MG63 (cell line): Measurements from ENCODE around the gene ATP2B2. TPM values are rescaled to one million over a fixed set of nuclear protein-coding genes. Genes with fewer than 3 reads are reported as not detected.
A peak's percentile ranks its signal among the peaks of the same experiment; 100 is the strongest.
"Not testable (repeated sequence)": the region's sequence is repeated elsewhere in the genome, so short reads cannot be mapped to it uniquely, and the experiment has no call there.

Experiments used
- DNase-seq: peaks from one replicate; pipeline ENCODE4 v3.0.0-alpha.2; 2020
- H3K27me3 ChIP-seq: fragments of 250-450 bp; sonication (Bioruptor Pico); 2 replicates; pipeline ENCODE4 v1.5.1; 2020; ENCODE audit warnings: mild to moderate bottlenecking, moderate library complexity
- H3K36me3 ChIP-seq: fragments of 250-450 bp; sonication (Bioruptor Pico); 2 replicates; pipeline ENCODE4 v1.5.1; 2020; ENCODE audit warnings: mild to moderate bottlenecking, moderate library complexity
- H3K4me3 ChIP-seq: fragments of 250-450 bp; sonication (Bioruptor Pico); 2 replicates; pipeline ENCODE4 v1.5.1; 2020; ENCODE audit warnings: mild to moderate bottlenecking, moderate library complexity
- H3K9me3 ChIP-seq: fragments of 250-450 bp; sonication (Bioruptor Pico); 2 replicates; pipeline ENCODE4 v1.5.1; 2020; ENCODE audit warnings: mild to moderate bottlenecking, moderate library complexity
- total RNA-seq: library from RNA; depleted of rRNA; stranded (reverse); fragments of >200 nt; shearing (Covaris generic); gene quantifications from 2 replicates; pipeline ENCODE4 v1.2.3, GENCODE V29; 2014; ENCODE audit warnings: low replicate concordance

Gene ATP2B2
- total RNA-seq, 1 experiment from 2014 or later = 0.03 TPM

DNA sequence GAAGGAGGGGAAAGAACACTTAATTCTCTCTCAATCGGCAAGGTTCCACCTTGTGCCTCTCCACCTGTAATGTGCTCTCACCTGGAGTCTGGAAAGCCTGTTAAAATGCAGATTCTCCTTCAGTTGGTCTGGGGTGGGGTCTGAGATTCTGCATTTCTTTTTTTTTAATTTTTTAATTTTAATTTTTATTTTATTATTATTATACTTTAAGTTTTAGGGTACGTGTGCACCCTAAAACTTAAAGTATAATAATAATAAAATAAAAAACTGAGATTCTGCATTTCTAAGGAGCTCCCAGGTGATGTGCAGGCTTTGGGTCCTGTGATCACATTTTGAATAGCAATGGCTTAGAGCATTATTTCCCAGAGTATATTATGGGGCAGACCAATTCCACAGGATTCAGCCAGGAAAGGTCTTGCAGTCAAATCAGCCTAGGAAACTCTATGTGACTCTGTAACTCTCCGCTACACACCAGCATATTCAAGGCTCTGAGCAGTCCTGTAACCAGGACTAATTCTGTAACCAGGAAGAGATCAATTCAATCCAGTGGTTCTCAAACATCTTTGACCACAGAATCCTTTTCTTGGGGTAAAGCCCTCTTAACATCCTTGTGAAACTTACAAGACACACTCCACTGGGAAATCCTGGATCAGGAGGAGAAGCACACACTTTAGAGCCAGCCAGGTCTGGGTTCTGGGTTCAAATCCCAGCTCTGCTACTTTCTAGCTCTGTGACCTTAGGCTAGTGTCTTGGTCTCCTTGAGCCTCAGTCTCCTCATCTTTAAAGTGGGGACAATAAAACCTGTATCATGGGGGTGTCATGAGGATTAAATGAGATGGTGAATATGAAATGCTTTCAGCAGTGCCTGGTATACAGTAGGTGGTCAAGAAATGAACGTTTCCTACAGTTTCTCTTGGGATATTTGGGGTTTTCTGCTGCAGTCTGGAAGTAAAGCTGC lies 122.2 kb downstream of the ATP2B2 start:
- Histone ChIP-seq H3K36me3 (no peaks in the 10 kb centered on the region), H3K9me3 (no peaks in the 10 kb centered on the region), H3K27me3 (no peaks in the 10 kb centered on the region), H3K4me3 (no peak overlapping the region)
- DNase-seq = no peak

DNA sequence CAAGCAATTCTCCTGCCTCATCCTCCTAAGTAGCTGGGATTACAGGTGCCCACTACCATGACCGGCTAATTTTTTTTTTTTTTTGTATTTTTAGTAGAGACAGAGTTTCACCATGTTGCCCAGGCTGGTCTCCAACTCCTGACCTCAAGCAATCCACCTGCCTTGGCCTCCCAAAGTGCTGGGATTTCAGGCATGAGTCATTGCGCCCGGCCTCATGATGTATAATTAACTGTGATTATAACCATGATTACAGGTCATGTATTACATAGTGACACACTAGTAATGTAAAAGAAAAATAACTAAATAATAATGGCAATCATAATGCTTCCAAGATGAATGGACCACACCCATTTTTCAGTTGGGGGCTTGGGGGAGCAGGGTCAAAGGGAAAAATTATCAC lies 122.9 kb downstream of the ATP2B2 start:
- not testable (repeated sequence) for H3K36me3 ChIP-seq, DNase-seq, H3K27me3 ChIP-seq, H3K9me3 ChIP-seq, H3K4me3 ChIP-seq

DNA sequence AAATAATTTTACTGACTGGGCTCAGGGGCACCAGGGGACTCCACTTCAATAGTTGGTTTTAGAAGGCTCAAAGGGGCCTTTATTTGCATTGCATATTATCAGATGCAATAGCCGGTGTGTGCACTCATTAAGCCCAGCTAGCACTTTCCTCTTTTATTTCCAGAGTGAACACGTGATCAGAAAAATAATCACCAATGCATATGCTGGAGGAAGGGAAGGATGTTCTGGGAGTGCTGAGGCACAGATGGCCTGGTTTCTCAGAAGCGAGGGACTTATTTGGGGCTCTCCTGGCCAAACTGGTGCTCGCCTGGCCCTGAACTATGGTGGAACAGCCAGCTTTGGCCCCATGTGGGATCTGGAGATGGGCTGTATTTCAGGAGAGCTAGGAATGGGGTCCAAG lies 124.0 kb downstream of the ATP2B2 start:
- Histone ChIP-seq H3K4me3 (no peak overlapping the region), H3K36me3 (no peaks in the 10 kb centered on the region), H3K9me3 (no peaks in the 10 kb centered on the region), H3K27me3 (no peaks in the 10 kb centered on the region)
- DNase-seq = no peak

GRCh38 chr3:10380906-10381305 lies 124.5 kb downstream of the ATP2B2 start:
- Histone ChIP-seq H3K36me3 (no peaks in the 10 kb centered on the region), H3K9me3 (no peaks in the 10 kb centered on the region), H3K4me3 (no peak overlapping the region), H3K27me3 (no peaks in the 10 kb centered on the region)
- peak; percentile 43 for DNase-seq

DNA sequence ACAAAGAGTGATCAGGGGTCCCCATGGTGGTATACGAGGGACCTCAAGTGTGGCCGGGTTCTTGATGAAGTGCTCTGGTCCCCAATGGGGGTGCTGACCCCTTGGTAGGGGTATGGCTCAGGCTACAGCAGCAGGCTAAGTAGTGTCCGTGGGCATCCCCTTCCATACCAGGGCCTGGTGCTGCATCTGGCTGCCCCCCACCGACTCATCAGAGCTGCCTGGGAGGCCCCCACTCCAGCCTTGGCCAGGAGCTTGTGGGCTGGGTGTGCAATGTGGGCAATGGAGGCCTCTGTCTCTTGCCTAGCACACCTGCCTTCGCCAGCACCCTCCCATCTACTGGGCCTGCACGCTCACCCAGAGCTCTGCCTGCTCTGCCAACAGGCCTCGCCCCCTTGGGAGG lies 125.4 kb downstream of the ATP2B2 start:
- Histone ChIP-seq H3K27me3 (no peaks in the 10 kb centered on the region), H3K36me3 (no peaks in the 10 kb centered on the region), H3K4me3 (no peak overlapping the region), H3K9me3 (no peaks in the 10 kb centered on the region)
- no peak for DNase-seq

DNA sequence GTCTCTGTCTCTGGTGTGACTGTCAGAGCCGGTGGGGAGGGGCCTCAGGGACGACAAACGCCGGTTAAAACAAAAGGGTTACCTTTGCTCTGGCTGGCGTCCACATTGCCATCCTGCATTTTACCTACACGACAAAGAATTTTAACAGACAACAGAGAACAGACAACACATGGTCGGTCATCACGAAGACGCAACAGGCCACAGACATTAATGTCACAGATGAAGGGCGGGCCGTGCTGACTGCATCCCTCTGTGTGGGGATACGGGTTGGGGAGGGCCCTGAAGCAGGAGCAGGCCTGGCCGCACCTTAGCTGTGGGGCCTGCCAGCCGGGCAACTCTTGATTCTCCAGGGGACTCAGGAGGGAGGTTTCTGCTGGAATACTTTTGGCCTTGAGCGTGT lies 126.2 kb downstream of the ATP2B2 start:
- Histone ChIP-seq H3K4me3 (no peak overlapping the region), H3K36me3 (no peaks in the 10 kb centered on the region), H3K9me3 (no peaks in the 10 kb centered on the region), H3K27me3 (no peaks in the 10 kb centered on the region)
- DNase-seq = no peak

GRCh38 chr3:10378742-10379141 lies 126.6 kb downstream of the ATP2B2 start:
- no peak for DNase-seq
- Histone ChIP-seq H3K36me3 (no peaks in the 10 kb centered on the region), H3K27me3 (no peaks in the 10 kb centered on the region), H3K9me3 (no peaks in the 10 kb centered on the region), H3K4me3 (no peak overlapping the region)

- no peaks in the 10 kb centered on the region for H3K27me3 ChIP-seq
- H3K36me3 ChIP-seq = no peaks in the 10 kb centered on the region
- H3K4me3 ChIP-seq = no peak overlapping the region
- DNase-seq = no peak
- no peaks in the 10 kb centered on the region for H3K9me3 ChIP-seq
These were observed 127.1 kb downstream of the ATP2B2 start for GRCh38 chr3:10378246-10378645.

DNA sequence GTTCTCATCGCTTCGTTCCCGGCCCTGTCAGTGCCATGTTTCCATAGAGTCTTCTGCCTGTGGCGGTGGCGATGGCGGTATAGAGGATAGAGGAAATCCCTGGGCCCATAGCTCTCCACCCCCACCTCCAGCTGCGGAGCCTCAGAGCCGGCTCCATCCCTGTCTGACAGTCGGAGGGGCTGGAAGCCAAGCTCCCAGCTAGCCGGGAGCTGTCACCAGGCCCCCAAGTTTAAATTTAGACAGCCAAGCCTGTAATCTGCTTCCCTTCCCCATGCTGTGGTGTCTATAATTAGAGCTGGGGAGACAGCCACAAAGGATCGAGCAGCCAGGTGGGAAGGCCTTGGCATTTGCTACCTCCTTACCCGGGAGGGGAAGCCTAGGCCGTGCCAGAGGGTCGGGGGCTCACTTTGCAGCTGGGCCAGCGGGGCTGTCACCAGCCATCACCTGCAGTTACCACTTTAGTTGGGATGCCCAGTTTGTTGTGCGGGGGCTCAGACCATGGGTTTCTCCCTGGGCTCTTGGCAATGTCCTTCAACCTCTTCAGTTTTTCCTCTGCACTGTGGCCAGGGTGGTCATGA lies 128.1 kb downstream of the ATP2B2 start:
- H3K9me3 ChIP-seq = no peaks in the 10 kb centered on the region
- no peak for DNase-seq
- no peaks in the 10 kb centered on the region for H3K27me3 ChIP-seq
- H3K4me3 ChIP-seq = no peak overlapping the region
- no peaks in the 10 kb centered on the region for H3K36me3 ChIP-seq

DNA sequence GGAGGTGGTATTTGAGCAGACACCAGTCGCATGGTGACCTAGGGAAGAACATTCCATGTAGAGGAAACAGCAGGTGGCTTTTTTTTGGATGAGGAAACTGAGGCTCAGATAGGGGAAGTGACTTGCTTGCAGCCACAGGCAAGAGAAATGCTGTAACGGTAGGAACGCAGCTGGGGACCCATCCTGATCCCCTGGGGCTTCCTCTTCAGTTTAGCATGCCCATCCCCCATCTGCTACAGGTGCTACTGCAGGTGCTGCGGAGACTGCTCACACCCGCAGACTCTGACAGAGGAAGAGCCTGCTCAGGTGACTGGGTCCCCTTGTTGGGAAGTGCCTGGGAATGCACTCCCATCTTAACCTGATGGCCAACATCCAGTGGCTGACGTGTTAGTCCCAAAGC lies 129.0 kb downstream of the ATP2B2 start:
- no peak overlapping the region for H3K4me3 ChIP-seq
- no peak for DNase-seq
- no peaks in the 10 kb centered on the region for H3K36me3 ChIP-seq
- no peaks in the 10 kb centered on the region for H3K27me3 ChIP-seq
- H3K9me3 ChIP-seq = peaks cover 3% of the 10 kb centered on the region; the same call in 1 of the 2 replicates

- no peak overlapping the region for H3K4me3 ChIP-seq
- DNase-seq = no peak
- no peaks in the 10 kb centered on the region for H3K27me3 ChIP-seq
- peaks cover 4% of the 10 kb centered on the region; the same call in 1 of the 2 replicates for H3K9me3 ChIP-seq
- no peaks in the 10 kb centered on the region for H3K36me3 ChIP-seq
These were observed 129.9 kb downstream of the ATP2B2 start for GRCh38 chr3:10375296-10376053.

- Histone ChIP-seq H3K27me3 (no peaks in the 10 kb centered on the region), H3K4me3 (no peak overlapping the region), H3K9me3 (peaks cover 4% of the 10 kb centered on the region; the same call in 1 of the 2 replicates), H3K36me3 (no peaks in the 10 kb centered on the region)
- DNase-seq = peak; percentile 59
These were observed 131.1 kb downstream of the ATP2B2 start for GRCh38 chr3:10374311-10374710.

DNA sequence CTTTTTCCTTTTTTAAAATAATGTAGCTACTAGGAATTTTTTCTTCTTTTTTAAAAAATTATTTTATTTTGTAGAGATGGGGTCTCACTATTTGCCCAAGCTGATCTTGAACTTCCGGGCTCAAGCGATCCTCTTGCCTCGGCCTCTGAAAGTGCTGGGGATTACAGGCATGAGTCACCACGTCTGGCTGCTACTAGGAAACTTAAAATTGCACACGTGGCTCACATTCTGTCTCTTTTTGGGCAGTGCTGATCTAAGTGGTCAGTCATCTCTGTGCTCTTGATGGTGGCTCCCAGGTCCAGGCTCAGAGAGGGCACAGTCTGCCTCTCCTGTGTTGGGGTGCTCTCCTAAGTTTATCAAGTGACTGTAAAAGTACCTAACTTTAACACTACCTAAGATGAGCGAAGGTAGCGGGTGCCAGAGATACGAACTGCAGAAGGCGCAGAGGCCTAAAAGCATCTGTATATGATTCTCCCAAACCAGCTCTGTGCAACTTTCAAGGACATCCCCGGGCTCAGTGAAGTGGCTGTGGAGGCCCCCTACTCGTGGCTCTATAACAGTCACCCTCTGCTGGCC lies 131.6 kb downstream of the ATP2B2 start:
- H3K36me3 ChIP-seq = no peaks in the 10 kb centered on the region
- H3K27me3 ChIP-seq = no peaks in the 10 kb centered on the region
- DNase-seq = peak; percentile 52
- no peak overlapping the region for H3K4me3 ChIP-seq
- peaks cover 4% of the 10 kb centered on the region; the same call in 1 of the 2 replicates for H3K9me3 ChIP-seq

DNA sequence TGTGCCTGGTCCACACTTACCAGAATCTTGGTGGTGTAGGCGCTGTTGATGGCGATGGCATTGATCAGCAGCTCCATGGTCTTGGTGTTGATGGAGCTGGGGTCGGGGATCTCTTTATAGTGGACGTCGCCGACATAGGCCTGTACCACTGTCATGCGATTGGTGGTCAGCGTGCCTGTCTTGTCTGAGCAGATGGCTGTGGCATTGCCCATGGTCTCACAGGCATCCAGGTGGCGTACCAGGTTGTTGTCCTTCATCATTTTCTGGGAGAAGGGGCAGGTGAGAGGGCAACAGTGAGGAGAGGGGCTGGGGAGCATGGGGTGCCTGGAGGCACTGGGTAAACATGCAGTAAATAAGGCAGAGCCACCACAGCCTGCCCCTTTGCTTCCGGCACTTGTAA lies 133.6 kb downstream of the ATP2B2 start:
- DNase-seq = no peak
- Histone ChIP-seq H3K27me3 (no peaks in the 10 kb centered on the region), H3K36me3 (no peaks in the 10 kb centered on the region), H3K9me3 (peaks cover 4% of the 10 kb centered on the region; the same call in 1 of the 2 replicates), H3K4me3 (no peak overlapping the region)

DNA sequence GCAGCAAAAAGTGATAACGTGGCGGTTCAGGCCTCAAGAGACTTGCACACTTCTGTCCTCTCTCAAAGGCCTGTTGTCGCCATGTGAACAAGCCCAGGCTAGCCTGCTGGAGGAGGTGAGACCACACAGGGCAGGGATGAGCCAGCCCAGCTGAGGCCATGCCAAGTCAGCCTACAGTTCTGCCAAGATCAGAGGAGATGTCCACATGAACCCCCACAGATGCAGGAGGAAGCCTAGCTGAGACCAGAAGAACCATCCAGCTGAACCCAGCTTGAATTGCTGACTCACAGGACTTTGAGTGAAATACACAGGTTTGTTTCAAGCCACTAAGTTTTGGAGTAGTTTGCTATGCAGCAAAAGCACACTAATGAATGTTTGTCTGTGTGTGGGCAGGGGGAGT lies 134.2 kb downstream of the ATP2B2 start:
- no peaks in the 10 kb centered on the region for H3K27me3 ChIP-seq
- peaks cover 4% of the 10 kb centered on the region; the same call in 1 of the 2 replicates for H3K9me3 ChIP-seq
- H3K4me3 ChIP-seq = no peak overlapping the region
- no peaks in the 10 kb centered on the region for H3K36me3 ChIP-seq
- DNase-seq = peak; percentile 71

DNA sequence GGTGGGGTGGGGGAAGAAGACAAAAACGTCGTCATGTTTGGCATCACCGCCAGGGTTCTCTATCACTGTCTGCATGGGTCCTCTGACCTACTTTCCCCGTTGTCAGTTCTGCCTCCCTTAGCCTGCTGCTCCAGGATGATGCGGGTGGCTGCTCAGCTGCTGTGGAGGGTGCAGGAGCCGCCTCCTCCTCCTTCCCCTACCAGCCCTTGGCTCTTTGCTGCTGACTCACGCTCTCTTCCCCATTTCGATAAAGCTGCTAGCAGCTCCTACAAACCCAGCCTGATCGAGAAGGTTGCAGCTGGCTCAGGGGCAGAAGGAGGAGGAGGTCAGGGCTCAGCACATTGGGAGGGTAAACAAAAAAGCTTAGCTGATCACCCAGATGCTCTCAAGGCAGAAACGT lies 135.0 kb downstream of the ATP2B2 start:
- peak; percentile 77 for DNase-seq
- no peak overlapping the region for H3K4me3 ChIP-seq
- H3K36me3 ChIP-seq = no peaks in the 10 kb centered on the region

DNA sequence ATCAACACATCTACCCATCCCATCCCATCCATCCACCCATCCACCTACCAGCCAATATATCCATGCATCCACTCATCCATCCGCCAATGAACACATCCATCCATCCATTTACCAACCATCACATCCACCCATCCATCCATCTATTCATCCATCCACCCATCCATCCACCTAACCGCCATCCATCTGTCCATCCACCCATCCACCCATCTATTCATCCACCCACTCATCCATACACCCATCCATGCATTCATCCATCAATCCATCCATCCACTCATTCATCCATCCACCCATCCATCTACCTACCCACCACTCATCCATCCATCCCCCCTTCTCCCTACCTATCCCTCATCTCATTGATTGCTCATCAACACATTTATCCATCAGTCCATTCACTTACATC lies 136.9 kb downstream of the ATP2B2 start:
- Histone ChIP-seq H3K4me3 (no peak overlapping the region), H3K9me3 (peaks cover 4% of the 10 kb centered on the region; the same call in 1 of the 2 replicates), H3K36me3 (no peaks in the 10 kb centered on the region), H3K27me3 (no peaks in the 10 kb centered on the region)
- no peak for DNase-seq

More for the DNA sequence above, 135.0 kb downstream of the ATP2B2 start:
- Histone ChIP-seq H3K9me3 (peaks cover 4% of the 10 kb centered on the region; the same call in 1 of the 2 replicates), H3K27me3 (no peaks in the 10 kb centered on the region)
